Measurements from ENCODE around the gene FOXC1. TPM values are rescaled to one million over a fixed set of nuclear protein-coding genes. Genes with fewer than 3 reads are reported as not detected.

Gene FOXC1
- total and polyA plus RNA-seq, 9 of the 15 experiments (the other 6 are each of a cell fraction or from before 2014, with no cell fraction given), result not detected

GRCh38 chr6:1596088-1596852 is 13.4 kb upstream of the FOXC1 start (continued):
- TF ChIP-seq TFAP4 (CRISPR knock-in tag; IDR thresholded peaks at IDR 0.05; ENCODE audit: borderline replicate concordance) (peak; percentile 52; the same call in 1 of the 2 replicates), ZBTB5 (IDR thresholded peaks at IDR 0.05) (no peak), NR1H2 (CRISPR knock-in tag; IDR thresholded peaks at IDR 0.05) (0 out of 2 replicates have a peak, but pooled peaks have one; percentile 52), POLR3A (IDR thresholded peaks at IDR 0.05; ENCODE audit: borderline replicate concordance, extremely low read depth, insufficient read depth, insufficient read length) (no peak), BRD9 (IDR thresholded peaks at IDR 0.05; ENCODE audit: low read depth, partially characterized antibody) (no peak), ZNF75A (CRISPR knock-in tag; IDR thresholded peaks at IDR 0.05) (no peak), DLX4 (CRISPR knock-in tag; IDR thresholded peaks at IDR 0.05) (no peak), SRSF1 (IDR thresholded peaks at IDR 0.05; ENCODE audit: low read depth, low read length) (no peak), ZNF780A (CRISPR knock-in tag; IDR thresholded peaks at IDR 0.05) (no peak), CREB3 (tag; conservative IDR thresholded peaks at IDR 0.05; ENCODE audit: low read depth) (no peak), ATF3 (IDR thresholded peaks at IDR 0.05) (no peak), ATF3 (CRISPR knock-in tag; conservative IDR thresholded peaks at IDR 0.05) (no peak), TCF3 (CRISPR knock-in tag; IDR thresholded peaks at IDR 0.05) (0 out of 2 replicates have a peak, but pooled peaks have one; percentile 8), ZNF740 (CRISPR knock-in tag; IDR thresholded peaks at IDR 0.05) (no peak), ZNF740 (tag; IDR thresholded peaks at IDR 0.05) (no peak), SMC3 (conservative IDR thresholded peaks at IDR 0.05; ENCODE audit: insufficient read depth, low read depth, low read length) (peak; percentile 89), SFPQ (IDR thresholded peaks at IDR 0.05; ENCODE audit: low read depth, low read length) (no peak), ZNF282 (CRISPR knock-in tag; IDR thresholded peaks at IDR 0.05) (no peak)

Measured in K562 (cell line).